NCI-H2081 treated with DMSO at 0.1 percent for 48 hours (cell line): Measurements from ENCODE around the gene DDX51.

ENCODE experiments used
- DNase-seq: peaks from one replicate; lab custom pipeline; 2025; lab: John Stamatoyannopoulos, UW

Gene DDX51

DNA sequence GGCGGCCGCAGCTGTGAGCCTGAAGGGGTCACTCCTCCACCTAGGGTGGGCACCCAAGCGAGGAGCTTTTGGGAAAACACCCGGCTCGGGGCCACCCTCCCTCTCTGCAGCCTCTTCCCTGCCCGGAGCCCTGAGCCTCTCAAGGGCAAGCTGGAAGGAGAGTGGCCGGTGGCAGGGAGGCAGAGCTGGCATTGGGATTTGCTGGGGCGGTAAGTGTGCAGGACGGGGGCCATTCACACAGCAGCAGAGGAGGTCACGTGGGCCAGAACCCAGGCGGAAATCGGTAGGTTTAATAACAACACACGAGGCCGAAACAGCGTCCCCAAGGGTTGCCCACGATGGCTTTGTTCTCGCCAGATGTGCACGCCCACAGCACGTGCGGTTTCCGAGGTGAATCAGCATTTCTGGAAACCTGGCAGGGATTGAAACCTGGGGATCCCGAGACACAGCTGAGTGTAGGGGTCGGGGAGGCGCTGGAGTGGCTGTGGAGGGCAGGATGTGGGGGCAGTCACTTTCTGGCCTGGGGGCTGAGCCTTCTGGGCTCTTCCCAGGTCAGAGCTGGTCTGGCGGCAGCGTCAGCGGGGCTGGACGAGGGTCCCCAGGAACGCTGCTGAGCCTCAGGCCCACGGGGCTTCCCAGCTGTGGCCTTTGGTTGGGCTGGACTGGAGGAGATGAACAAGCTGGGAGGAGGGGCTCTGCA is 23.6 kb upstream of the DDX51 start:
- DNase-seq = no peak

- no peak for DNase-seq
Measured at GRCh38 chr12:132166801-132167591, 22.9 kb upstream of the DDX51 start.

GRCh38 chr12:132166093-132166492 is 22.0 kb upstream of the DDX51 start:
- DNase-seq = no peak

DNA sequence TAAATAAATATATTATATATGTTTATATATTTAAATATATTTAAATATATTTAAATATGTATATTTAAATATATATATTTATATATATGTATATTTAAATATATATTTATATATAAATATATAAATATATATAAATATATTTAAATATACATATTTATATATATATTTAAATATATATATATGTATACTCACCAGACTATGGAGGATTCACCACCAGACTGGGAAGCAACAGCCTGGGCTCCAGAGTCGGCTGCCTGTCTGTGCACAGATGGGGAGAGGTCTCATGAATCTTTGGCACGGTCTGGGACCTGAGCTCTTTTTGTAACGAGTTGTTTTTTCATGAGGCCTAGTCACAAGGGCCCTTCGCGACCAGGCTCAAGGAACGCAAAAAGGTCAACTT is 21.5 kb upstream of the DDX51 start:
- no peak for DNase-seq

- no peak for DNase-seq
Measured at GRCh38 chr12:132164426-132164825, 20.3 kb upstream of the DDX51 start.

DNA sequence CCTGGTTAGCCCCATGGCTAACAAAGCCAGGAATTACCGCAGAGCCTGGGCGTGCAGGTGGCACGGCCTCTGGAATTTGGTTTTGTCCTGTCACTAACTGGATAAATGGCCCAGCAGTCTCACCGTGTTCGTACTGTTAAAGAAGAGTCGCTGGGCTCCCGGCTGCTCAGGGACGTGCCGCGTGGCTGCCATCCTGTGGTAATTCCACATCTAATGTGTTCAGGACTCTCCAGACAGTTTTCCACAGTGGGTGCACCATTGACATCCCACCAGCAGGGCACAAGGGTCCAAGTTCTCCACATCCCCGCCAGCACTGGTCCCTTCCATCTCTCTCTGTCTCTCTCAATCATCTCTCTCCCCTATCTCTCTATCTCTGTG is 19.8 kb upstream of the DDX51 start:
- no peak for DNase-seq

DNA sequence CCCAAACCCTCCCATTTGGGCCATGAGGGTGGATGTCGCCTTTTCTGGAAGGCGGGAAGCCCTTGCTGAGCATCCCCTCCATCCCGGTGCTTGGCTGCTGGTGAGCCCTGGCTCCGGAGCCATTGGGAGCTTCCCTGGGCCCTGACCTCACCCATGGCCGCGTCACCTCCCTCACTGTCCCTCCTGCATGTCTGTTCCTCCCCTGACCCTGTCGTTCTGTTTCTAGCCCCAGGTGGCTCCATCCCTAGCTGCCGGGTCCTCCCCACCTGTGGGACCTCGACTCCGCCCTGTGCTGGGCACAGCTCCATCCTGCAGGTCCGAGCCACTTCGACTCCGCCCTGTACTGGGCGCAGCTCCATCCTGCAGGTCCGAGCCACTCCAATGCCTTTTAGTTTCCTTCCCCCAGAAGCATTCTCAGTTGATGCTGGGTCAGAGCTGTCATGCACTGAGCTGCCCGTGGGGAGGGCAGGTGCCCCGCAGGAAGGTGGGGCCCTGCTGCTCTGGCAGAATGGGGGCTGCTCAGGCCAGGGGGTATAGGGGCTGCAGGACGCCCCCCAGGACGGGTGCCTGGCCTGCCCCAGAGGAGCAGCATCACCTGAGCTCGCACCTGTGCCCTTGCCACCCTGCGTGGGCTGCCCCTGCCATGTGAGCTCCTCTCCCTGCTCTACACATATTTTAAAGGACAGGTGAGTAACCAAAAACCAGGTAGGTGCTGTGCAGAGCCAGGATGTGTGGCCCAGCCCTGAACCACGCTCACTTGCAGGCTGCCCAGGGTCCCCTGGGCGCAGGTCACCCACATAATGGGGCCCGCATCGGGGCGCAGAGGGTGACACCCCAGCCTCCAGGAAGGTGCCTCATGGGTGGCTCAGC is 19.2 kb upstream of the DDX51 start:
- no peak for DNase-seq

- no peak for DNase-seq
Measured at GRCh38 chr12:132162508-132163031, 18.5 kb upstream of the DDX51 start.

DNA sequence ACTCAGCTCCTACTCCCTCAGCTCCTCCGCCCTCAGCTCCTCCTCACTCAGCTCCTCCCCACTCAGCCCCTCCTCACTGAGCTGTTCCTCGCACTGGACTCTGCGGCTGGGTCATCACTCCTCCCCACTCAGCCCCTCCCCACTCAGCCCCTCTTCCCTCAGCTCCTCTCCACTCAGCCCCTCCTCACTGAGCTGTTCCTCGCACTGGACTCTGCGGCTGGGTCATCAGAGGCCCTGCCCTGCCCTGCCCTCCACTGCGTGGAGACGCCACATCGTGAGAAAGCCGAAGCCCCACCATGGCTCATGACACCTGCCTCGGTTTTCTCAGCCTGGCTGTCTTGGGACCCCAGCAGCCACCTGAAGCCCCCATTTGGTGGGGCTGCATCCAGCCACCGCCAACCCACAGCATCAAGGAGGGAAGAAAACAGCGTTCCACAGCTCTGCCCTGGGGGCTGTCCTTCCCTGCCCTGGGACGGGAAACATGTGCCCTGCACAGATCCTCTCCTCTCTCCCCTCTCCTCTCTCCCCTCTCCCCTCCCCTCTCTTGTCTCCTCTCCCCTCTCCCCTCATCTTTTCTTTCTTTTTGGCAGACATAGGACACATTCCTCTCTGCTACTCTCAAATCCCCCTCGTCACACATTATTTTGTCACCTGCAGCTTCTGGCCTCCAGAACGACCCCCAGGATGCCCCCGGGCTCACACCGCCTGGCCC is 17.8 kb upstream of the DDX51 start:
- no peak for DNase-seq

DNA sequence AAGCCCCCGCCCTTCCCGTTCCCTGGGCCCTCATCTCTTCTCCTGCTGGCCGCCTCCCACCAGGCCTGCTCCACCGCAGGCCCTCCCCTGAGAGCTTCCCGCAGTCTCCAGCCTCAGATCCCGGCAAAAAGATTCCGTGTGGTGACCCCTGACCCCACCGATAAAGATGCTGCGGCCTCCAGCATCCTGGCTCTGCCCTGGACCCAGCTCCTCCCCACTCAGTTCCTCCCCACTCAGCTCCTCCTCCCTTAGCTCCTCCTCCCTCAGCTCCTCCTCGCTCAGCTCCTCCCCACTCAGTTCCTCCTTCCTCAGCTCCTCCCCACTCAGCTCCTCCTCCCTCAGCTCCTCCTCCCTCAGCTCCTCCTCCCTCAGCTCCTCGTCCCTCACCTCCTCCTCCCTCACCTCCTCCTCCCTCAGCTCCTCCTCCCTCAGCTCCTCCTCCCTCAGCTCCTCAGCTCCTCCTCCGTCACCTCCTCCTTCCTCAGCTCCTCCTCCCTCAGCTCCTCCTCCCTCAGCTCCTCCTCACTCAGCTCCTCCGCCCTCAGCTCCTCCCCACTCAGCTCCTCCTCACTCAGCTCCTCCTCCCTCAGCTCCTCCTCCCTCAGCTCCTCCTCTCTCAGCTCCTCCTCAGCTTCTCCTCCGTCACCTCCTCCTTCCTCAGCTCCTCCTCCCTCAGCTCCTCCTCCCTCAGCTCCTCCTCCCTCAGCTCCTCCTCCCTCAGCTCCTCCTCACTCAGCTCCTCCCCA is 17.1 kb upstream of the DDX51 start:
- no peak for DNase-seq

- no peak for DNase-seq
Measured at GRCh38 chr12:132160601-132161035, 16.5 kb upstream of the DDX51 start.

DNA sequence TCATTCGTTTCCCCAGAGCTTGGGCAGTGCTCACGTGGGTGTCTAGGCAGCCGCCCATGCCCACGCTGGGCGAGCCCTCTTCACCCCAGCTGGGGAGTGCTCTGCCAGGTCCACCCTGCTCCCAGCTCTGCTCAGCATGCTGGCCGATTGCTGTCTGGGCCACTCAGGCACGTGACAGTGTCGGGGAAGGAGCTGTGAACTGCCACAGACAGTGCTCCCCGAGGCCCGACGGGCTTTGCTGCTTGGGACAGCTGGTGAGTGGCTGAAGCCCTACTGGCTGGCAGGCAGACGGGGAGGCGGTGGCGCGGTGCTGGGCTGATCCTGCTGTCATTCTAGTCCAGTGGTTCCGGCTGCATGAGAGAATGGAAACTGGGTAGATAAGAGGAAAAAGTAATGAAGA is 15.9 kb upstream of the DDX51 start:
- no peak for DNase-seq

DNA sequence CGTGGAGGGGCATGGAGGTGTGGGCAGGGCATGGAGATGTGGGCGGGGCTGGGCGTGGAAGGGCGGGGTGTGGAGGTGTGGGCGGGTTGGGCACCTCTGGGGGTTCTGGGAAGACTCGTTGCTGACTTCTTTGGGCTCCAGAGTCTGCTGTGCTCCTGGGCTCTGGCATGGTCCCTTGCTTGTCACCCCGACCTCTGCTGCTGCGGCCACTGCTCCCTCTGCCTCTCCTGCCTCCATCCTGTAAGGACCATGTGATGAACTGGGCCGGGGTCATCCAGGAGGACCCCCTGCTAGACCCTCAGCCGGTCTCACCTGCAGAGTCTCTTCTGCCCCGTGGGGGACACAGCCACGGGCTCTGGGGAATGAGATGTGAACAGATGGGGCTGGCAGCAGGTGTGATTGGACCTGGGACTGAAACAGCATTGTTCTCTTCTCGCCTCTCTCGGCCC is 15.5 kb upstream of the DDX51 start:
- no peak for DNase-seq

- no peak for DNase-seq
Measured at GRCh38 chr12:132158677-132159554, 14.8 kb upstream of the DDX51 start.

- DNase-seq = no peak
Measured at GRCh38 chr12:132157733-132158409, 13.8 kb upstream of the DDX51 start.

GRCh38 chr12:132156573-132157325 is 12.6 kb upstream of the DDX51 start:
- no peak for DNase-seq

DNA sequence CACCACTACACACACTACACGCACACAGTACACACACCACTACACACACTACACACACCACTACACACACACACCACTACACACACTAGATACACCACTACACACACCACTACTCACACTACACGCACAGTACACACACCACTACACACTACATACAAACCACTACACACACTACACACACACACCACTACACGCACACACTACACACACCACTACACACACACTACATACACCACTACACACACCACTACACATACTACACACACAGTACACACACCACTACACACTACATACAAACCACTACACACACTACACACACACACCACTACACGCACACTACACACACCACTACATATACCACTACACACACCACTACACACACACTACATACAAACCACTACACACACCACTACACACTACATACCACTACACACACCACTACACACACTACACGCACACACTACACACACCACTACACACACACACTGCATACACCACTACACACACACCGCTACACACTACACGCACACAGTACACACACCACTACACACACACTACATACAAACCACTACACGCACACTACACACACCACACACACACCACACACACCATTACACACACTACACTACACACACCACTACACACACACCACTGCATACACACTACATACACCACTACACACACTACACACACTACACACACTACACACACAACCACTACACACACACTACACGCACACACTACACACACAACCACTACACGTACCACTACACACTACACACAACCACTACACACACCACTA is 11.9 kb upstream of the DDX51 start:
- DNase-seq = no peak
